Measurements from ENCODE around the gene PATL1.
"Not testable (repeated sequence)": the region's sequence is repeated elsewhere in the genome, so short reads cannot be mapped to it uniquely, and the experiment has no call there.

Gene PATL1

GRCh38 chr11:59707371-59707770 lies 38.5 kb upstream of the PATL1 start:
- H3K9me3 ChIP-seq (ENCODE audit: severe bottlenecking) = peaks cover 9% of the 10 kb centered on the region
- DNase-seq (ENCODE audit: low spot score) (no peak), ATAC-seq (ENCODE audit: low read depth) (no peak)
- peak overlapping the region; percentile 85 for H3K27ac ChIP-seq (ENCODE audit: poor library complexity, severe bottlenecking)
- no peaks in the 10 kb centered on the region for H3K36me3 ChIP-seq (ENCODE audit: low read depth)
- TF ChIP-seq, protein P1, sequence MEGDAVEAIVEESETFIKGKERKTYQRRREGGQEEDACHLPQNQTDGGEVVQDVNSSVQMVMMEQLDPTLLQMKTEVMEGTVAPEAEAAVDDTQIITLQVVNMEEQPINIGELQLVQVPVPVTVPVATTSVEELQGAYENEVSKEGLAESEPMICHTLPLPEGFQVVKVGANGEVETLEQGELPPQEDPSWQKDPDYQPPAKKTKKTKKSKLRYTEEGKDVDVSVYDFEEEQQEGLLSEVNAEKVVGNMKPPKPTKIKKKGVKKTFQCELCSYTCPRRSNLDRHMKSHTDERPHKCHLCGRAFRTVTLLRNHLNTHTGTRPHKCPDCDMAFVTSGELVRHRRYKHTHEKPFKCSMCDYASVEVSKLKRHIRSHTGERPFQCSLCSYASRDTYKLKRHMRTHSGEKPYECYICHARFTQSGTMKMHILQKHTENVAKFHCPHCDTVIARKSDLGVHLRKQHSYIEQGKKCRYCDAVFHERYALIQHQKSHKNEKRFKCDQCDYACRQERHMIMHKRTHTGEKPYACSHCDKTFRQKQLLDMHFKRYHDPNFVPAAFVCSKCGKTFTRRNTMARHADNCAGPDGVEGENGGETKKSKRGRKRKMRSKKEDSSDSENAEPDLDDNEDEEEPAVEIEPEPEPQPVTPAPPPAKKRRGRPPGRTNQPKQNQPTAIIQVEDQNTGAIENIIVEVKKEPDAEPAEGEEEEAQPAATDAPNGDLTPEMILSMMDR (IDR thresholded peaks at IDR 0.05; ENCODE audit: poor library complexity, severe bottlenecking) = no peak
- H3K4me1 ChIP-seq (ENCODE audit: insufficient read depth, poor library complexity, severe bottlenecking) = peaks cover 6% of the 10 kb centered on the region
- no peaks in the 10 kb centered on the region for H3K27me3 ChIP-seq (ENCODE audit: insufficient read depth, poor library complexity, severe bottlenecking)
- no peak overlapping the region for H3K4me3 ChIP-seq (ENCODE audit: severe bottlenecking)

GRCh38 chr11:59706518-59707285 lies 37.9 kb upstream of the PATL1 start:
- TF ChIP-seq, protein P1 (IDR thresholded peaks at IDR 0.05; ENCODE audit: poor library complexity, severe bottlenecking) = no peak
- ATAC-seq (ENCODE audit: low read depth) (peak; percentile 96), DNase-seq (ENCODE audit: low spot score) (peak; percentile 80)
- Histone ChIP-seq H3K4me1 (ENCODE audit: insufficient read depth, poor library complexity, severe bottlenecking) (peaks cover 6% of the 10 kb centered on the region), H3K27me3 (ENCODE audit: insufficient read depth, poor library complexity, severe bottlenecking) (no peaks in the 10 kb centered on the region), H3K27ac (ENCODE audit: poor library complexity, severe bottlenecking) (peak overlapping the region; percentile 85), H3K36me3 (ENCODE audit: low read depth) (no peaks in the 10 kb centered on the region), H3K9me3 (ENCODE audit: severe bottlenecking) (peaks cover 9% of the 10 kb centered on the region), H3K4me3 (ENCODE audit: severe bottlenecking) (no peak overlapping the region)

- no peaks in the 10 kb centered on the region for H3K36me3 ChIP-seq (ENCODE audit: low read depth)
- ATAC-seq (ENCODE audit: low read depth) (no peak), DNase-seq (ENCODE audit: low spot score) (no peak)
- H3K27me3 ChIP-seq (ENCODE audit: insufficient read depth, poor library complexity, severe bottlenecking) = no peaks in the 10 kb centered on the region
- no peak overlapping the region for H3K4me3 ChIP-seq (ENCODE audit: severe bottlenecking)
- peaks cover 9% of the 10 kb centered on the region for H3K9me3 ChIP-seq (ENCODE audit: severe bottlenecking)
- H3K27ac ChIP-seq (ENCODE audit: poor library complexity, severe bottlenecking) = peak overlapping the region; percentile 85
- H3K4me1 ChIP-seq (ENCODE audit: insufficient read depth, poor library complexity, severe bottlenecking) = peaks cover 6% of the 10 kb centered on the region
- TF ChIP-seq, protein P1 (IDR thresholded peaks at IDR 0.05; ENCODE audit: poor library complexity, severe bottlenecking) = no peak
Measured at GRCh38 chr11:59705294-59705693, 36.5 kb upstream of the PATL1 start.

GRCh38 chr11:59703515-59703914 lies 34.7 kb upstream of the PATL1 start:
- H3K4me1 ChIP-seq (ENCODE audit: insufficient read depth, poor library complexity, severe bottlenecking); H3K4me3 ChIP-seq (ENCODE audit: severe bottlenecking); H3K27me3 ChIP-seq (ENCODE audit: insufficient read depth, poor library complexity, severe bottlenecking); H3K9me3 ChIP-seq (ENCODE audit: severe bottlenecking); H3K27ac ChIP-seq (ENCODE audit: poor library complexity, severe bottlenecking); ATAC-seq (ENCODE audit: low read depth); H3K36me3 ChIP-seq (ENCODE audit: low read depth); DNase-seq (ENCODE audit: low spot score): not testable (repeated sequence)

- H3K36me3 ChIP-seq (ENCODE audit: low read depth); H3K4me3 ChIP-seq (ENCODE audit: severe bottlenecking); DNase-seq (ENCODE audit: low spot score); ATAC-seq (ENCODE audit: low read depth); H3K4me1 ChIP-seq (ENCODE audit: insufficient read depth, poor library complexity, severe bottlenecking); H3K9me3 ChIP-seq (ENCODE audit: severe bottlenecking); H3K27me3 ChIP-seq (ENCODE audit: insufficient read depth, poor library complexity, severe bottlenecking); H3K27ac ChIP-seq (ENCODE audit: poor library complexity, severe bottlenecking): not testable (repeated sequence)
Measured at GRCh38 chr11:59700157-59700556, 31.3 kb upstream of the PATL1 start.

DNA sequence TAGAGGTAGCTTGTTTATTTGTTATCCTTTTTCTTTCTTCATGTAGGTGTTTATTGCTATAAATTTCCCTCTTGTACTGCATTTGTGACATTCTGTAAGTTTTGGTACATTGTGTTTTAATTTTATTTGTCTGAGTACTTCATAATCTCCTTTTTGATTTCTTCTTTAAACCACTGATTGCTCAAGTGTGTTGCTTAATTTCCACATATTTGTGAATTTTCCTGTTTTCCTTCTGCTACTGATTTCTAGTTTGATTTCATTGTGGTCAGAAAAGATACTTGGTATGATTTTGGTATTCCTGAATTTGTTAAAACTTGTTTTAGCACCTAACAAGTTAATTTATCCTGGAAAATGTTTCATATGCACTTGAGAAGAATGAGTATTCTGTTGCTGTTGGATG lies 29.7 kb upstream of the PATL1 start:
- H3K4me3 ChIP-seq (ENCODE audit: severe bottlenecking) = no peak overlapping the region
- H3K4me1 ChIP-seq (ENCODE audit: insufficient read depth, poor library complexity, severe bottlenecking) = no peaks in the 10 kb centered on the region
- no peaks in the 10 kb centered on the region for H3K36me3 ChIP-seq (ENCODE audit: low read depth)
- H3K9me3 ChIP-seq (ENCODE audit: severe bottlenecking) = no peaks in the 10 kb centered on the region
- DNase-seq (ENCODE audit: low spot score) (no peak), ATAC-seq (ENCODE audit: low read depth) (no peak)
- H3K27ac ChIP-seq (ENCODE audit: poor library complexity, severe bottlenecking) = no peak overlapping the region
- TF ChIP-seq, protein P1 (IDR thresholded peaks at IDR 0.05; ENCODE audit: poor library complexity, severe bottlenecking) = no peak
- no peaks in the 10 kb centered on the region for H3K27me3 ChIP-seq (ENCODE audit: insufficient read depth, poor library complexity, severe bottlenecking)
